ENCODE measurements around the gene AMPD3.

AMPD3 gene

DNA sequence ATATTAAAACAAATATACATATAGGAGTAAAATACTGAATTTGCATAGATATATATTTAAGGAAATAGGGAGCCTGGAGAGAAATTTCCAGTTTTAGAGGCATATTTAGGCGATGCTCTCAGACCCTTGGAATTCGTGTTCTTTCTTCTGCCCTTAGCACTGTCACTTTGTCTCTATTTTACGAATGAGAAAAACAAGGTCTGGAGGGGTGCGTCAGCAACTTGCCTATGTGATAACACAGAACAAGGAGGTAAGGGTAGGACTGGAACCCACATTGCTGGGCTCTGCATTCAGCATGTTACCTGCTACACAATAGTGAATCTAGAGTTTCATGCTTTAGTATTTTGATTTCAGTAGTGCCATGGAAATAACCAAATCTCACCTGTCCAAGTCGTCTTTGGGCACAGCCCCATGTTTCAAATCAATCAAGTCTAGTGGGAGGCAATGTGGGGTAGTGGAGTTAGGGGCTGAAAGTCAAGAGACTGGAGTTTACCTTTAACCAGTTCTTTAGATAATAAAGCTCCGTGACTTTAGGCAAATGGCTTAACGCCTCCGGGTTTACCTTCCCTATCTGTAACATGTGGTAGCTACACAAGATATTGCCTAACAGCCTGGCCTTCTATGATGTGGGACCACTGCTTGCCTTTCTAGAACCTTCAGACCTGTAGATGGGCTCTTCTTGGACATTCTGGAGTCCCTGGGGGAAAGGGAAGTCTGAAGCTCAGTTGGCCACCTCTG lies 44.8 kb upstream of the AMPD3 start:
- TF ChIP-seq, protein P1, sequence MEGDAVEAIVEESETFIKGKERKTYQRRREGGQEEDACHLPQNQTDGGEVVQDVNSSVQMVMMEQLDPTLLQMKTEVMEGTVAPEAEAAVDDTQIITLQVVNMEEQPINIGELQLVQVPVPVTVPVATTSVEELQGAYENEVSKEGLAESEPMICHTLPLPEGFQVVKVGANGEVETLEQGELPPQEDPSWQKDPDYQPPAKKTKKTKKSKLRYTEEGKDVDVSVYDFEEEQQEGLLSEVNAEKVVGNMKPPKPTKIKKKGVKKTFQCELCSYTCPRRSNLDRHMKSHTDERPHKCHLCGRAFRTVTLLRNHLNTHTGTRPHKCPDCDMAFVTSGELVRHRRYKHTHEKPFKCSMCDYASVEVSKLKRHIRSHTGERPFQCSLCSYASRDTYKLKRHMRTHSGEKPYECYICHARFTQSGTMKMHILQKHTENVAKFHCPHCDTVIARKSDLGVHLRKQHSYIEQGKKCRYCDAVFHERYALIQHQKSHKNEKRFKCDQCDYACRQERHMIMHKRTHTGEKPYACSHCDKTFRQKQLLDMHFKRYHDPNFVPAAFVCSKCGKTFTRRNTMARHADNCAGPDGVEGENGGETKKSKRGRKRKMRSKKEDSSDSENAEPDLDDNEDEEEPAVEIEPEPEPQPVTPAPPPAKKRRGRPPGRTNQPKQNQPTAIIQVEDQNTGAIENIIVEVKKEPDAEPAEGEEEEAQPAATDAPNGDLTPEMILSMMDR (IDR thresholded peaks at IDR 0.05; ENCODE audit: low read depth, low read length), result no peak

DNA sequence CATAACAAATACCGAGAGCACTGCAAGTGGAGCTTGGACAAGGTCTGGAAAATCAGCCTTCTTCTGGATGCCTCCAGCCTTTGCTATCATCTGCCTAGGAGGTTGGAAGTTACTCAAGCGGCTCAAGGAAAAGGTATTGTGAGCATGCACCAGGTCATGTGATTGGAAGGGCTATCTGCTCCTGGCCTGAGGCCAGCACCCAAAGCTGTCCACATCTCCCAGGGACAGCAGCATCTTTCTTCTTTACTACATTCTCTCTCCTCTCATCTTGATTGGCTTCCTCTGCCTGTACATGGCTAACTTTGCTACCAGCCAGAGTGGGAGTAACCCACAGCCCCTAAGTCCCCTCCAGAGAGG lies 44.2 kb upstream of the AMPD3 start:
- no peak for DNase-seq
- Histone ChIP-seq H3K4me3 (ENCODE audit: low read depth, low read length) (no peak overlapping the region), H3K36me3 (no peaks in the 10 kb centered on the region), H3K9me3 (no peaks in the 10 kb centered on the region), H3K27me3 (no peaks in the 10 kb centered on the region), H3K4me1 (peaks cover 1% of the 10 kb centered on the region)
- TF ChIP-seq, protein P1 (IDR thresholded peaks at IDR 0.05; ENCODE audit: low read depth, low read length), result no peak

More for the DNA sequence above, 44.8 kb upstream of the AMPD3 start:
- H3K4me1 ChIP-seq, result peaks cover 4% of the 10 kb centered on the region
- no peak overlapping the region for H3K4me3 ChIP-seq (ENCODE audit: low read depth, low read length)
- no peaks in the 10 kb centered on the region for H3K36me3 ChIP-seq
- H3K27me3 ChIP-seq, result no peaks in the 10 kb centered on the region
- no peak for DNase-seq
- no peaks in the 10 kb centered on the region for H3K9me3 ChIP-seq

DNA sequence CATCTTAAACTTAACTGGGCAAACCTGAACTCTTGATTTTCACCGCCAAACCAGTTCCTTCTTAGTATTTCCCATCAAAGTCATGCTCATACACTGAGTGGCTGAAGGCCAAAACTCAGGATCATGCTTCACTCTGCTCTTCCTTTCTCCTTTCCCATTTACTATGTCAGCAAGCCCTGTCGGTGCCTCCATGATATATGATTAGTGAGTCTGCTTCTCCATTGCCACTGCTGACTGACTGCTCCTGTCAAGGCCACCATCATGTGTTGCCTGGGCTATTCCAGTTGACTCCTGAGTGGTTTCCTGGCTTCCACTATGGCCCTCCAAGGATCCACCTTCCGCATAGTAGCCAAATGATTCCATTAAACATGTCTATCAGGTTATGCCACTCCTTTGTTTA lies 42.8 kb upstream of the AMPD3 start:
- Histone ChIP-seq H3K4me3 (ENCODE audit: low read depth, low read length) (no peak overlapping the region), H3K36me3 (no peaks in the 10 kb centered on the region), H3K27me3 (no peaks in the 10 kb centered on the region), H3K9me3 (no peaks in the 10 kb centered on the region), H3K4me1 (no peaks in the 10 kb centered on the region; the same call in 1 of the 2 replicates)
- no peak for DNase-seq
- TF ChIP-seq, protein P1 (IDR thresholded peaks at IDR 0.05; ENCODE audit: low read depth, low read length), result no peak

DNA sequence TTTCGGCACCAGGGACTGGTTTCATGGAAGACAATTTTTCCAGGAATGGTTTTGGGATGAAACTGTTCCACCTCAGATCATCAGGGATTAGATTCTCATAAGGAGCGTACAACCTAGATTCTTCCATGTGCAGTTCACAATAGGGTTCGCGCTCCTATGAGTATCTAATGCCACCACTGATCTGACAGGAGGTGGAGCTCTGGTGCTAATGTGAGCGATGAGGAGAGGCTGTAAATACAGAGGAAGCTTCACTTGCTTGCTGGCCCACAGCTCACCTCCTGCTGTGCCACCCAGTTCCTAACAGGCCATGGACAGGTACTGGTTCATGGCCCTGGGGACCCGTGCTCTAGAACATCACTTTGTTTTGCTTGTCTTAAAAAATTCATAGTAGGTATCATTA lies 41.8 kb upstream of the AMPD3 start:
- H3K27me3 ChIP-seq, result no peaks in the 10 kb centered on the region
- TF ChIP-seq, protein P1 (IDR thresholded peaks at IDR 0.05; ENCODE audit: low read depth, low read length), result peak; percentile 28
- peak; percentile 18 for DNase-seq
- no peak overlapping the region for H3K4me3 ChIP-seq (ENCODE audit: low read depth, low read length)
- no peaks in the 10 kb centered on the region for H3K36me3 ChIP-seq
- no peaks in the 10 kb centered on the region for H3K9me3 ChIP-seq
- no peaks in the 10 kb centered on the region for H3K4me1 ChIP-seq

DNA sequence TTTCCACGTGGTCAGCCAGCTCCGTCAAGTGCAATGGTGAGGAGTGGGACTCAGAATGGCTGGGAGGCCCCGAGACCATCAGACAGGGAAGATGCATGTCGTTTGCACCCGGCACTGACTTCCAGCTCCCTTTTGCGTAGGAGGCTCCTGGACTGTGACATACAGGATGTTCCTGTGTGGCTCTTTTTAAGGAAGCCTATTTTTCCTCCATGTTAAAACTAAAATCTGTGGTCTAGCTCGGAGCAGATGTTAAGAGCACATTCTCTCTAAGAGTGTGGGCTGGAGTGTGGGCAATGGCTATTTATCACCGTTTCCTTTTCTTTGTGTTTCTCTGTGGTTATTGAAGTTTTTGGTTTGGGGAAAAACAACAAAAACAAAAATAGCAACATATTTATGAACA lies 40.9 kb upstream of the AMPD3 start:
- H3K9me3 ChIP-seq, result no peaks in the 10 kb centered on the region
- H3K27me3 ChIP-seq, result no peaks in the 10 kb centered on the region
- H3K36me3 ChIP-seq, result no peaks in the 10 kb centered on the region
- no peaks in the 10 kb centered on the region for H3K4me1 ChIP-seq
- TF ChIP-seq, protein P1 (IDR thresholded peaks at IDR 0.05; ENCODE audit: low read depth, low read length), result no peak
- no peak overlapping the region for H3K4me3 ChIP-seq (ENCODE audit: low read depth, low read length)
- DNase-seq, result no peak

DNA sequence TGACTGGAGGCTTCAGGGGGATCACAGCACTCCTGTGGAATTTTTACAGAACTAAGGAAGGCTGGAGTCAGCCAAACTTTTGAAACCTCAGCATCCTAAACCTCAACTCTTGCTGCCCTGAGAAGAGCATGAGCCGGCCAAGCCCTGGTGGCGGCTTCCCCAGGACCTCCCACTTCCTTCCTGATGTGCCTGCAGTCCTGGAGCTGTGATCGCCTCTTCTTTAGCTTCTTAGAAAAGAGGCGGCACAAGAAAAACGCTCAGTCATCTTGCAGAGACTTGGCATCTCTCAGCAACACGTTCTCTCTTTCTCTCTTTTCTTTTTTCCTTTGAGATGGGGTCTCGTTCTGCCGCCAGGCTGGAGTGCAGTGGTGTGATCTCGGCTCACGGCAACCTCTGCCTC lies 40.4 kb upstream of the AMPD3 start:
- Histone ChIP-seq H3K27me3 (no peaks in the 10 kb centered on the region), H3K4me3 (ENCODE audit: low read depth, low read length) (no peak overlapping the region), H3K9me3 (no peaks in the 10 kb centered on the region), H3K36me3 (no peaks in the 10 kb centered on the region), H3K4me1 (no peaks in the 10 kb centered on the region)
- no peak for DNase-seq
- TF ChIP-seq, protein P1 (IDR thresholded peaks at IDR 0.05; ENCODE audit: low read depth, low read length), result no peak

All from BE2C (cell line).